ENCODE data around the gene PYDC2. TPM values are rescaled to one million over a fixed set of nuclear protein-coding genes. Genes with fewer than 3 reads are reported as not detected.

The PYDC2 gene
- total RNA-seq (2022; extraction: Qiagen RNA extraction; ENCODE audit: low read depth) = not detected in 5 replicates

DNA sequence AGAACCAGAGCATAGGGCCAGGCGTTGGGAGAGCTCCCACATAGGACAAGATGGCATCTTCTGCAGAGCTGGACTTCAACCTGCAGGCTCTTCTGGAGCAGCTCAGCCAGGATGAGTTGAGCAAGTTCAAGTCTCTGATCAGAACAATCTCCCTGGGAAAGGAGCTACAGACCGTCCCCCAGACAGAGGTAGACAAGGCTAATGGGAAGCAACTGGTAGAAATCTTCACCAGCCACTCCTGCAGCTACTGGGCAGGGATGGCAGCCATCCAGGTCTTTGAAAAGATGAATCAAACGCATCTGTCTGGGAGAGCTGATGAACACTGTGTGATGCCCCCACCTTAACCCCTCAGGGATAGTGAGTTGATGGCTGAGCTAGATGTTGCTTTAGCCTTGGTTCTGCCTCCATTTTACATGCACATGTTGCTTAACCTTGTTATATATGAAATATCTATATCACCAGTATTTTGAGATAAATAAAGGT is at the start of gene PYDC2:
PYDC2 (plus strand) TSS at position 51 of the 483 bp plus-strand sequence; CDS start at position 51, 0 bp downstream.

Other genes with a start within 250 kb of the PYDC2 start
- 25.0 to 28.0 TPM (median 26.8 TPM) in 5 replicates for gene CCDC50, start 131.8 kb upstream of the PYDC2 start, total RNA-seq (2022; extraction: Qiagen RNA extraction; ENCODE audit: low read depth)
- gene UTS2B, start 130.6 kb upstream of the PYDC2 start, total RNA-seq (2022; extraction: Qiagen RNA extraction; ENCODE audit: low read depth) = 0.07 to 0.13 TPM in 2 of 5 replicates, not detected in the others